Adrenal gland (tissue), 5 donors: Measurements from ENCODE around the gene RPS2.

ENCODE experiments used
- POLR2A ChIP-seq, 2 donors: fragments of 450-650 bp; IDR thresholded peaks; one replicate each; pipeline ENCODE4 v1.6.1; 2017; ENCODE audit warnings: antibody characterized with exemption in 2 of 2, mild to moderate bottlenecking in 2 of 2, moderate library complexity in 1 of 2
- TF ChIP-seq, protein P1 (sequence below), 6 experiments: fragments of 450-650 bp in 4 of 6; fragments of 200-600 bp in 2 of 6; sonication (generic) in 1 of 6; IDR thresholded peaks; 1 replicate in 5 of 6; 2 replicates in 1 of 6; pipeline versions ENCODE4 v1.5.1 to v1.8.0; 2016 to 2021; ENCODE audit warnings: antibody characterized with exemption in 6 of 6, mild to moderate bottlenecking in 2 of 6, moderate library complexity in 1 of 6
- donor health status: DM: no; HTN: no; CAD: no.

DNA sequence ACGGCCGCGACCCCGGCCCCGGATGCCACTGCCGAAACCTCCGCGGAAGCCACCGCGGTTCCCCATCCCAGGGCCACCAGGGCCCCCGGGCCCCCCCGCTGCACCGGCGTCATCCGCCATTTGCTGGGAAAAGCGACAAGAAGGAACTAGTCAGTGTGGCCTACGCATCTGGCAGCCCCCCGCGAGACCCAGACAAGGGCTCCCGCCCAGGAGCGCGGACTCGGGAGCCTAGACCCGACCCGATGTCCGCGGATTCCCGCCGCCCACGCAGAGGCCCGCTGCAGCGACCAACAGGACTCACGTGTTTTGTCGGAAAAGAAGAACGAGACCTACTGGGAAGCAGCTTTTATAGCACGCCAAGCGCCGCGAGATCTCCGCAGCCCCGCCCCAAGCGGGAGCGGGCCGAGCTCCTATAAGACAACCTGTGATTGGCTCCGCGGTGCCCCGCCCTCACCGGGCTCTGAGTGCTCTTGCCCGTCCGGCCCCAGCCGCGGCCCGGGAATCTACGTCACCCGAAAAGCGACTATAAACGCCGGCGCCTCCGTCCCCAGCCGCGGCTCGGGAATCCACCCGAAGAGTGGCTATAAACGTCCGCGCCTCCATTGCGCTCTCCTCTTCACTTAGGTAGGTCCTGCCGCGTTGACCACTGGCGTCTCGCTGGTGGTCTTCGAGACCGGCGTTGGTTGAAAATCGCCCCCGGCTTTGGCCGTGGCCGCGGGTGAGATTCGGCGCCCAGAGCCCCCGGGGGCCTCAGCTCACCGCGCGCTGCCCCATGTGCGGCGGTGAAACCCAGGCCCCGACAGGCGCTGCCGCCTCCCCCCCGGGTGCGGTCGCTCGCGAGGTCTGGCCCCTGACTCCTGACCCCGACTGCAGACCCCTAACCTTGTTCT, at the start of gene RPS2:
- TF ChIP-seq, protein P1, sequence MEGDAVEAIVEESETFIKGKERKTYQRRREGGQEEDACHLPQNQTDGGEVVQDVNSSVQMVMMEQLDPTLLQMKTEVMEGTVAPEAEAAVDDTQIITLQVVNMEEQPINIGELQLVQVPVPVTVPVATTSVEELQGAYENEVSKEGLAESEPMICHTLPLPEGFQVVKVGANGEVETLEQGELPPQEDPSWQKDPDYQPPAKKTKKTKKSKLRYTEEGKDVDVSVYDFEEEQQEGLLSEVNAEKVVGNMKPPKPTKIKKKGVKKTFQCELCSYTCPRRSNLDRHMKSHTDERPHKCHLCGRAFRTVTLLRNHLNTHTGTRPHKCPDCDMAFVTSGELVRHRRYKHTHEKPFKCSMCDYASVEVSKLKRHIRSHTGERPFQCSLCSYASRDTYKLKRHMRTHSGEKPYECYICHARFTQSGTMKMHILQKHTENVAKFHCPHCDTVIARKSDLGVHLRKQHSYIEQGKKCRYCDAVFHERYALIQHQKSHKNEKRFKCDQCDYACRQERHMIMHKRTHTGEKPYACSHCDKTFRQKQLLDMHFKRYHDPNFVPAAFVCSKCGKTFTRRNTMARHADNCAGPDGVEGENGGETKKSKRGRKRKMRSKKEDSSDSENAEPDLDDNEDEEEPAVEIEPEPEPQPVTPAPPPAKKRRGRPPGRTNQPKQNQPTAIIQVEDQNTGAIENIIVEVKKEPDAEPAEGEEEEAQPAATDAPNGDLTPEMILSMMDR (IDR thresholded peaks at IDR 0.05) = peak in 1 of 6 experiments; percentile 14
- peak; percentile 95 to 96 for TF ChIP-seq POLR2A (IDR thresholded peaks at IDR 0.05)
